Fibroblast of lung (primary cell): ENCODE data around the gene NPC2.

ENCODE experiments used
- CTCF ChIP-seq, 2 donors: IDR thresholded peaks in 1 of 2; conservative IDR thresholded peaks in 1 of 2; 1 replicate in 1 of 2; 2 replicates in 1 of 2; pipeline ENCODE4 v1.5.1; 2011 to 2012; ENCODE audit warnings: low read length in 2 of 2, control low read depth in 1 of 2, inconsistent platforms in 1 of 2, low read depth in 1 of 2, mild to moderate bottlenecking in 1 of 2
- EZH2 ChIP-seq: IDR thresholded peaks from 2 replicates; pipeline ENCODE4 v1.5.1; 2012; ENCODE audit warnings: low read length, control low read depth, mild to moderate bottlenecking; ENCODE audit errors: missing control alignments

- TF ChIP-seq CTCF (conservative IDR thresholded peaks at IDR 0.05 in 1 of 2, IDR thresholded peaks at IDR 0.05 in 1 of 2; ENCODE audit: low read depth in 1 of 2, low read length in 2 of 2) (no peak), EZH2 (no peak)
Observed at GRCh38 chr14:74472601-74473000, 20.5 kb downstream of the NPC2 start.
